A204.1 (cell line): ENCODE results near the gene CPSF3.

ENCODE experiments used
- FAIRE-seq: peaks from 2 replicates; lab custom pipeline; 2012; peaks lifted over from hg19 to GRCh38; lab: Jason Lieb, UNC

Gene CPSF3

GRCh38 chr2:9420495-9420894 is 3.0 kb upstream of the CPSF3 start:
- no peak for FAIRE-seq

GRCh38 chr2:9422321-9423099 is 944 bp upstream of the CPSF3 start:
- no peak for FAIRE-seq

GRCh38 chr2:9423922-9424272 is 443 bp downstream of the CPSF3 start:
- no peak for FAIRE-seq

- no peak for FAIRE-seq
Observed at GRCh38 chr2:9424447-9425164, 1.2 kb downstream of the CPSF3 start.

GRCh38 chr2:9428965-9429577 is 5.6 kb downstream of the CPSF3 start:
- no peak for FAIRE-seq

GRCh38 chr2:9430316-9431293 is 7.2 kb downstream of the CPSF3 start:
- no peak for FAIRE-seq

- no peak for FAIRE-seq
Observed at GRCh38 chr2:9434489-9434888, 11.0 kb downstream of the CPSF3 start.

GRCh38 chr2:9439536-9439935 is 16.1 kb downstream of the CPSF3 start:
- no peak for FAIRE-seq

GRCh38 chr2:9440058-9440727 is 16.7 kb downstream of the CPSF3 start:
- FAIRE-seq, result peak; percentile 43

- FAIRE-seq, result no peak
Observed at GRCh38 chr2:9441556-9441955, 18.1 kb downstream of the CPSF3 start.

GRCh38 chr2:9443526-9443925 is 20.1 kb downstream of the CPSF3 start:
- FAIRE-seq, result no peak

GRCh38 chr2:9445089-9445488 is 21.6 kb downstream of the CPSF3 start:
- no peak for FAIRE-seq

GRCh38 chr2:9451231-9451630 is 27.8 kb downstream of the CPSF3 start:
- no peak for FAIRE-seq

GRCh38 chr2:9460441-9461017 is 37.1 kb downstream of the CPSF3 start:
- FAIRE-seq, result no peak

- no peak for FAIRE-seq
Observed at GRCh38 chr2:9461079-9461478, 37.6 kb downstream of the CPSF3 start.

GRCh38 chr2:9462313-9462712 is 38.9 kb downstream of the CPSF3 start:
- no peak for FAIRE-seq

GRCh38 chr2:9462886-9463697 is 39.6 kb downstream of the CPSF3 start:
- no peak for FAIRE-seq

GRCh38 chr2:9463698-9464034 is 40.2 kb downstream of the CPSF3 start:
- no peak for FAIRE-seq

GRCh38 chr2:9465170-9465569 is 41.7 kb downstream of the CPSF3 start:
- no peak for FAIRE-seq

GRCh38 chr2:9466147-9466683 is 42.8 kb downstream of the CPSF3 start:
- no peak for FAIRE-seq
